ENCODE data around the gene NFE2L2. TPM values are rescaled to one million over a fixed set of nuclear protein-coding genes. Genes with fewer than 3 reads are reported as not detected.
A peak's percentile ranks its signal among the peaks of the same experiment; 100 is the strongest.

The NFE2L2 gene
- total and polyA plus RNA-seq, 9 of the 15 experiments (the other 6 are each of a cell fraction or from before 2014, with no cell fraction given), result 29.3 to 120 (median 59.3) TPM

GRCh38 chr2:177212891-177213856, 51.4 kb downstream of the NFE2L2 start (continued):
- TF ChIP-seq RBBP5 (IDR thresholded peaks at IDR 0.05; ENCODE audit: borderline replicate concordance, insufficient read depth, low read length, poor library complexity, severe bottlenecking), result peak; percentile 92
- TF ChIP-seq KAT8 (IDR thresholded peaks at IDR 0.05; ENCODE audit: low read depth), result no peak; the same call in 1 of the 2 replicates
- TF ChIP-seq ZNF699 (CRISPR knock-in tag; IDR thresholded peaks at IDR 0.05; ENCODE audit: insufficient replicate concordance), result no peak
- peak; percentile 70; the same call in 1 of the 2 replicates for TF ChIP-seq TEAD4 (IDR thresholded peaks at IDR 0.05; ENCODE audit: low read length)
- no peak for TF ChIP-seq TEAD4 (CRISPR knock-in tag; IDR thresholded peaks at IDR 0.05; ENCODE audit: borderline replicate concordance)
- TF ChIP-seq ATF3 (IDR thresholded peaks at IDR 0.05), result 0 out of 2 replicates have a peak, but pooled peaks have one; percentile 6
- no peak for TF ChIP-seq ATF3 (CRISPR knock-in tag; conservative IDR thresholded peaks at IDR 0.05)
- TF ChIP-seq IFI16 (CRISPR knock-in tag; IDR thresholded peaks at IDR 0.05), result no peak
- no peak for TF ChIP-seq ZNF384 (IDR thresholded peaks at IDR 0.05; ENCODE audit: low read depth, low read length)
- peak; percentile 62; the same call in 1 of the 2 replicates for TF ChIP-seq ZHX1 (conservative IDR thresholded peaks at IDR 0.05; ENCODE audit: low read length)
- no peak for TF ChIP-seq SIRT6 (IDR thresholded peaks at IDR 0.05; ENCODE audit: low read depth, low read length)
- TF ChIP-seq ZFP91 (CRISPR knock-in tag; IDR thresholded peaks at IDR 0.05), result no peak
- no peak for TF ChIP-seq NELFE (IDR thresholded peaks at IDR 0.05; ENCODE audit: insufficient read depth, insufficient read length)
- no peak for TF ChIP-seq ZNF408 (CRISPR knock-in tag; IDR thresholded peaks at IDR 0.05; ENCODE audit: low read depth)
- TF ChIP-seq PBX2 (CRISPR knock-in tag; IDR thresholded peaks at IDR 0.05; ENCODE audit: low read depth), result no peak
- no peak; the same call in 1 of the 2 replicates for TF ChIP-seq PBX2 (tag; conservative IDR thresholded peaks at IDR 0.05; ENCODE audit: low read depth)
- no peak for TF ChIP-seq ZNF583 (CRISPR knock-in tag; IDR thresholded peaks at IDR 0.05)
- TF ChIP-seq TRIM28 (IDR thresholded peaks at IDR 0.05), result no peak
- no peak for TF ChIP-seq ESRRB (CRISPR knock-in tag; IDR thresholded peaks at IDR 0.05; ENCODE audit: borderline replicate concordance)
- TF ChIP-seq ZC3H11A (IDR thresholded peaks at IDR 0.05; ENCODE audit: low read depth, low read length), result no peak

All from K562 (cell line).